Neural progenitor cell (in vitro differentiated cells): ENCODE results near the gene FOXN3. TPM values are rescaled to one million over a fixed set of nuclear protein-coding genes. Genes with fewer than 3 reads are reported as not detected.

Experiments used
- DNase-seq: peaks from one replicate; pipeline ENCODE4 v3.0.0-alpha.2; 2016; ENCODE audit warnings: low spot score
- H2AFZ ChIP-seq: fragments of 200-600 bp; sonication (generic); replicated peaks from 2 replicates; pipeline ENCODE4 v1.6.1; 2016; ENCODE audit warnings: antibody characterized with exemption
- H3F3A ChIP-seq: fragments of 200-600 bp; sonication (generic); 2 replicates; pipeline ENCODE4 v1.6.1; 2016; ENCODE audit warnings: antibody characterized with exemption, low read depth
- H3K27ac ChIP-seq: fragments of 200-600 bp; sonication (generic); 2 replicates; pipeline ENCODE4 v1.5.1; 2016; ENCODE audit warnings: mild to moderate bottlenecking
- H3K27me3 ChIP-seq: fragments of 200-600 bp; sonication (generic); 2 replicates; pipeline ENCODE4 v1.6.1; 2016; ENCODE audit warnings: mild to moderate bottlenecking, moderate library complexity
- H3K36me3 ChIP-seq: fragments of 200-600 bp; sonication (generic); 2 replicates; pipeline ENCODE4 v1.5.1; 2016
- H3K4me1 ChIP-seq: fragments of 200-600 bp; sonication (generic); 2 replicates; pipeline ENCODE4 v1.6.1; 2016; ENCODE audit warnings: mixed run types
- H3K4me2 ChIP-seq: fragments of 200-600 bp; sonication (generic); 2 replicates; pipeline ENCODE4 v1.6.1; 2016
- H3K4me3 ChIP-seq: fragments of 200-600 bp; sonication (generic); 2 replicates; pipeline ENCODE4 v1.5.1; 2016
- H3K79me2 ChIP-seq: fragments of 200-600 bp; sonication (generic); 2 replicates; pipeline ENCODE4 v1.6.1; 2016; ENCODE audit warnings: low read depth
- H3K9ac ChIP-seq: fragments of 200-600 bp; sonication (generic); 2 replicates; pipeline ENCODE4 v1.6.1; 2016
- H3K9me3 ChIP-seq: fragments of 200-600 bp; sonication (generic); 2 replicates; pipeline ENCODE4 v1.5.1; 2016; ENCODE audit warnings: low read depth
- H4K20me1 ChIP-seq: fragments of 200-600 bp; sonication (generic); 2 replicates; pipeline ENCODE4 v1.6.1; 2016; ENCODE audit warnings: low read depth
- H3K27ac Mint-ChIP-seq: 3 replicates; pipeline ENCODE4 v1.8.0; 2021; ENCODE audit warnings: mixed read lengths
- H3K27me3 Mint-ChIP-seq: 2 replicates; pipeline ENCODE4 v1.8.0; 2022; ENCODE audit warnings: low read depth, mild to moderate bottlenecking, inconsistent platforms, moderate library complexity, mixed read lengths; ENCODE audit not compliant: insufficient read depth
- H3K36me3 Mint-ChIP-seq: 3 replicates; pipeline ENCODE4 v1.8.0; 2021; ENCODE audit warnings: mixed read lengths
- H3K4me1 Mint-ChIP-seq: 3 replicates; pipeline ENCODE4 v1.8.0; 2021; ENCODE audit warnings: mixed read lengths
- H3K4me3 Mint-ChIP-seq: 3 replicates; pipeline ENCODE4 v1.8.0; 2021; ENCODE audit warnings: mild to moderate bottlenecking, moderate library complexity, mixed read lengths
- H3K9me3 Mint-ChIP-seq: 3 replicates; pipeline ENCODE4 v1.8.0; 2020; ENCODE audit warnings: mixed read lengths
- EZH2 ChIP-seq: fragments of 200-600 bp; sonication (generic); IDR thresholded peaks from 2 replicates; pipeline ENCODE4 v1.6.1; 2017; ENCODE audit warnings: antibody characterized with exemption, mild to moderate bottlenecking, moderate library complexity
- EZH2phosphoT487 ChIP-seq: fragments of 200-600 bp; sonication (generic); IDR thresholded peaks from 2 replicates; pipeline ENCODE4 v1.6.1; 2017; ENCODE audit warnings: antibody characterized with exemption
- total RNA-seq: library from RNA; depleted of rRNA; stranded (reverse); fragments of >200 nt; gene quantifications from 2 replicates; pipeline ENCODE4 v1.2.3, GENCODE V29; 2015; ENCODE audit warnings: low replicate concordance
- TF ChIP-seq, protein P1 (sequence below): fragments of 200-600 bp; sonication (generic); IDR thresholded peaks from 2 replicates; pipeline ENCODE4 v1.5.1; 2017; ENCODE audit warnings: antibody characterized with exemption, mild to moderate bottlenecking

Gene FOXN3
- total RNA-seq, 1 donor from 2014 or later: 39.5 TPM

DNA sequence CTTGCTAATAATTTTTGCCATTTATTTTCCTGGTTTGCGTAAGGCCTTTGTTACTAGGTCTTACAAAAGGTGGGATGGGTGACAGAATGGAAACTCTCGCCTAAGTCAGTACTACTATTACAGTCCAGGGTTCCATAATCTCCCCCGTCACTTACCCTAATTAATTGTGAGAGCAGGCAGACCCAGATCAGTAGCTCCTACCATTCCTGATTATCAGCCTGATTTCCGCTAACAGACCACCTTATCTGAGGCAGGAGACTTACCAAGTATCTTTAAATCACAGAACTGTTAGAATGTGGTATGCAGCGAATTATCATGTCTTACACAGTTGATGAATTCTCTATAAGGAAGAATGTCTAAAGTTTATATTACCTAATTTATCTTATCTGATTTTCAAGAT lies 234.7 kb downstream of the FOXN3 start:
- H3K9me3 ChIP-seq: no peaks in the 10 kb centered on the region
- H3K4me3 ChIP-seq: no peak overlapping the region
- H3K27me3 ChIP-seq: no peaks in the 10 kb centered on the region
- Mint-ChIP-seq H3K27me3 (peaks cover 10% of the 10 kb centered on the region), H3K27ac (no peak overlapping the region), H3K9me3 (no peaks in the 10 kb centered on the region), H3K4me3 (no peak overlapping the region), H3K36me3 (peaks cover 12% of the 10 kb centered on the region), H3K4me1 (peaks cover 21% of the 10 kb centered on the region)
- TF ChIP-seq EZH2: no peak
- TF ChIP-seq, protein P1, sequence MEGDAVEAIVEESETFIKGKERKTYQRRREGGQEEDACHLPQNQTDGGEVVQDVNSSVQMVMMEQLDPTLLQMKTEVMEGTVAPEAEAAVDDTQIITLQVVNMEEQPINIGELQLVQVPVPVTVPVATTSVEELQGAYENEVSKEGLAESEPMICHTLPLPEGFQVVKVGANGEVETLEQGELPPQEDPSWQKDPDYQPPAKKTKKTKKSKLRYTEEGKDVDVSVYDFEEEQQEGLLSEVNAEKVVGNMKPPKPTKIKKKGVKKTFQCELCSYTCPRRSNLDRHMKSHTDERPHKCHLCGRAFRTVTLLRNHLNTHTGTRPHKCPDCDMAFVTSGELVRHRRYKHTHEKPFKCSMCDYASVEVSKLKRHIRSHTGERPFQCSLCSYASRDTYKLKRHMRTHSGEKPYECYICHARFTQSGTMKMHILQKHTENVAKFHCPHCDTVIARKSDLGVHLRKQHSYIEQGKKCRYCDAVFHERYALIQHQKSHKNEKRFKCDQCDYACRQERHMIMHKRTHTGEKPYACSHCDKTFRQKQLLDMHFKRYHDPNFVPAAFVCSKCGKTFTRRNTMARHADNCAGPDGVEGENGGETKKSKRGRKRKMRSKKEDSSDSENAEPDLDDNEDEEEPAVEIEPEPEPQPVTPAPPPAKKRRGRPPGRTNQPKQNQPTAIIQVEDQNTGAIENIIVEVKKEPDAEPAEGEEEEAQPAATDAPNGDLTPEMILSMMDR: no peak
- TF ChIP-seq EZH2phosphoT487: no peak
- no peak overlapping the region for H3K27ac ChIP-seq
- H3K4me2 ChIP-seq: no peak overlapping the region
- H3F3A ChIP-seq: peaks cover 21% of the 10 kb centered on the region
- peaks cover 23% of the 10 kb centered on the region for H4K20me1 ChIP-seq
- no peak for DNase-seq
- H3K4me1 ChIP-seq: peaks cover 24% of the 10 kb centered on the region
- peaks cover 26% of the 10 kb centered on the region for H3K79me2 ChIP-seq
- H3K9ac ChIP-seq: no peak overlapping the region
- no peaks in the 10 kb centered on the region for H3K36me3 ChIP-seq
- no peak overlapping the region for H2AFZ ChIP-seq

DNA sequence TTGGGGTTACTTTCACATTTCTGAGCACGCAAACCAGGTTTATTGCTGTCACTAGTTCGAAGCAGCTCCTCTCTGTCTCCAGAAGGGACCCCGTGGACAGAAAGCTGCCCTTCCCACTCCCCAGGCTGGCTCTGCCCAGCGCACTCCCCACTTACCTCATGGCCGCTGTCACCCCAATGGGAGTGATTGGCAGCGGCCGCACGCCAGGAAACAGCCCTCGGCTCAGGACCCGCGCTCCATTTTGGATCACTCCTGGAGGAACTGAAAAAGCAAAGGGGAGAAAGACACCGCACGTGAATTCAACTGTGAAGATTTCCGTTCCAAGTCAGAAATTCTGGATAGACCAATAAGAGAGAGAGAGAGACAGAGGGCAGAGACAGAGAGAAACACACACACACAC lies 236.5 kb downstream of the FOXN3 start:
- no peak overlapping the region for H3K27ac Mint-ChIP-seq
- Histone ChIP-seq H3K4me3 (no peak overlapping the region), H3K9me3 (no peaks in the 10 kb centered on the region), H3K9ac (no peak overlapping the region), H2AFZ (no peak overlapping the region), H4K20me1 (peaks cover 5% of the 10 kb centered on the region), H3K27ac (no peak overlapping the region), H3K27me3 (no peaks in the 10 kb centered on the region), H3K4me2 (no peak overlapping the region), H3F3A (peaks cover 5% of the 10 kb centered on the region), H3K4me1 (peaks cover 8% of the 10 kb centered on the region), H3K36me3 (no peaks in the 10 kb centered on the region), H3K79me2 (peaks cover 24% of the 10 kb centered on the region)
- H3K27me3 Mint-ChIP-seq: peaks cover 10% of the 10 kb centered on the region
- H3K4me1 Mint-ChIP-seq: peaks cover 6% of the 10 kb centered on the region
- no peak overlapping the region for H3K4me3 Mint-ChIP-seq
- H3K9me3 Mint-ChIP-seq: no peaks in the 10 kb centered on the region
- no peak for TF ChIP-seq EZH2
- TF ChIP-seq, protein P1: no peak
- no peak for TF ChIP-seq EZH2phosphoT487
- DNase-seq: no peak
- H3K36me3 Mint-ChIP-seq: peaks cover 10% of the 10 kb centered on the region

DNA sequence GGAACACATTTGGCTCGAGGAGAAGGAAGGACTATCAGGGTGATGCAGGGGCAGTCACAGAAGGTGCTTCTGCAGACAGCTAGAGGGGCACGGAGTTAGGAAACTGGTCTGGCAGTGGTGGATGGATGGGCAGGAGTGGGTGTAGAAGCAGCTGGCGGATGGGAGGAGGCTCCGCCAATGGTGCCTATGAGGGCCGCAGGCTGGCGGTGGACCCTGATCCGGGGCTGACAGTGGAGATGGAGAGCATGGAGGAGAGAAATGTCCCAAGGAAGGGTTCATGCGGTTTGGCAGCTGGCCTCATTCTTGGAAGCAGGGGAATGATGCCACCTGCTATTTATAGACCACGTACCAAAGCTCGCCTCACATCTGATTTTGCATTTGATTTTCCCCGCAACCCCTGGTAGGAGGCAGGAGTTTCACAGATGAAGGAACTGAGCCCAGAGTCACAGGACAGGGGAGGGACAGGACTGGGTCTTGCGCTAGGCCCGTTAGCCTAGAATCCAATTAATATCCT lies 237.1 kb downstream of the FOXN3 start:
- no peak overlapping the region for H3K9ac ChIP-seq
- no peak for DNase-seq
- Mint-ChIP-seq H3K4me3 (no peak overlapping the region), H3K27me3 (peaks cover 8% of the 10 kb centered on the region), H3K36me3 (peaks cover 10% of the 10 kb centered on the region), H3K9me3 (no peaks in the 10 kb centered on the region), H3K27ac (no peak overlapping the region), H3K4me1 (peaks cover under 1% of the 10 kb centered on the region)
- no peaks in the 10 kb centered on the region for H3K27me3 ChIP-seq
- peaks cover 2% of the 10 kb centered on the region for H3K4me1 ChIP-seq
- no peaks in the 10 kb centered on the region for H4K20me1 ChIP-seq
- no peaks in the 10 kb centered on the region for H3F3A ChIP-seq
- no peak overlapping the region for H2AFZ ChIP-seq
- H3K4me2 ChIP-seq: no peak overlapping the region
- no peak overlapping the region for H3K4me3 ChIP-seq
- no peaks in the 10 kb centered on the region for H3K36me3 ChIP-seq
- no peak overlapping the region for H3K27ac ChIP-seq
- TF ChIP-seq, protein P1: no peak
- TF ChIP-seq EZH2: no peak
- no peak for TF ChIP-seq EZH2phosphoT487
- H3K9me3 ChIP-seq: no peaks in the 10 kb centered on the region
- H3K79me2 ChIP-seq: peaks cover 18% of the 10 kb centered on the region
